Gastroesophageal sphincter (tissue), 4 donors: ENCODE measurements around the gene PCSK5. TPM values are rescaled to one million over a fixed set of nuclear protein-coding genes. Genes with fewer than 3 reads are reported as not detected.

ENCODE experiments used
- ATAC-seq: fragments of 150-250 bp; one replicate; pipeline ENCODE4 v1.9.1; 2016; ENCODE audit warnings: mild to moderate bottlenecking, moderate library complexity
- H3K27ac ChIP-seq, 4 donors: fragments of 200-600 bp; sonication (generic) in 3 of 4; 1 replicate in 3 of 4; 2 replicates in 1 of 4; pipeline ENCODE4 v1.5.1; 2016 to 2019
- H3K27me3 ChIP-seq: fragments of 200-600 bp; sonication (generic); one replicate; pipeline ENCODE4 v1.5.1; 2019
- H3K36me3 ChIP-seq, 2 donors: fragments of 200-600 bp; sonication (generic); one replicate each; pipeline ENCODE4 v1.5.1; 2019; ENCODE audit warnings: control low read depth in 1 of 2
- H3K4me1 ChIP-seq, 3 donors: fragments of 200-600 bp; sonication (generic); 1 replicate in 2 of 3; 2 replicates in 1 of 3; pipeline ENCODE4 v1.5.1; 2016 to 2019; ENCODE audit warnings: control low read depth in 2 of 3
- H3K4me3 ChIP-seq, 2 donors: fragments of 200-600 bp; sonication (generic); one replicate each; pipeline ENCODE4 v1.5.1; 2019; ENCODE audit warnings: mild to moderate bottlenecking in 1 of 2, moderate library complexity in 1 of 2
- H3K9me3 ChIP-seq, 3 donors: fragments of 200-600 bp; sonication (generic); one replicate each; pipeline ENCODE4 v1.5.1; 2017 to 2019; ENCODE audit warnings: control low read depth in 2 of 3
- CTCF ChIP-seq, 4 experiments: fragments of 200-600 bp in 2 of 4; fragments of 450-650 bp in 2 of 4; sonication (generic) in 1 of 4; IDR thresholded peaks; one replicate each; pipeline ENCODE4 v1.5.1; 2017 to 2019; ENCODE audit warnings: antibody characterized with exemption in 4 of 4, mild to moderate bottlenecking in 2 of 4, moderate library complexity in 2 of 4
- EP300 ChIP-seq: sonication (generic); formaldehyde crosslinking; IDR thresholded peaks from one replicate; pipeline ENCODE4 v1.6.1; 2017; ENCODE audit warnings: antibody characterized with exemption, mild to moderate bottlenecking
- POLR2A ChIP-seq, 2 donors: fragments of 450-650 bp; IDR thresholded peaks; one replicate each; pipeline ENCODE4 v1.6.1; 2017; ENCODE audit warnings: antibody characterized with exemption in 2 of 2, mild to moderate bottlenecking in 2 of 2, moderate library complexity in 1 of 2
- POLR2AphosphoS5 ChIP-seq: sonication (generic); formaldehyde crosslinking; IDR thresholded peaks from one replicate; pipeline ENCODE4 v1.6.1; 2017; ENCODE audit warnings: antibody characterized with exemption
- WGBS, 2 donors: methylation state at CpG; one replicate each; pipeline ENCODE4 v1.1.5; 2018; ENCODE audit warnings: low coverage in 1 of 2; 5-methylcytosine and 5-hydroxymethylcytosine counted together
- total RNA-seq, 4 donors: library from RNA; depleted of rRNA; stranded (reverse); fragments of >200 nt; gene quantifications; one replicate each; pipeline ENCODE4 v1.1.0, GENCODE V29; 2016

Gene PCSK5
- total RNA-seq, 4 donors from 2014 or later, result 20.1 to 37.3 (median 28.1) TPM

- peaks cover 0 to 52% (median 14%) of the 10 kb centered on the region in 3 donors for H3K4me1 ChIP-seq
- no peak overlapping the region for H3K4me3 ChIP-seq
- no peak for ATAC-seq
- TF ChIP-seq EP300 (no peak), POLR2AphosphoS5 (no peak), POLR2A (IDR thresholded peaks at IDR 0.05) (no peak), CTCF (IDR thresholded peaks at IDR 0.05) (no peak)
- H3K27me3 ChIP-seq, result no peaks in the 10 kb centered on the region
- H3K36me3 ChIP-seq, result no peaks in the 10 kb centered on the region
- H3K9me3 ChIP-seq, result no peaks in the 10 kb centered on the region
- 75 to 78% methylated on average over 4 to 6 of the region's 6 CpGs for WGBS, 2 donors
- H3K27ac ChIP-seq, result peak overlapping the region in 3 of 4 donors; percentile 59 to 71 (median 66)
These were observed 483.5 kb downstream of the PCSK5 start for GRCh38 chr9:76373784-76374474.

- WGBS, 2 donors, result 53 to 62% methylated on average over 7 to 9 of the region's 10 CpGs
These were observed 484.5 kb downstream of the PCSK5 start for GRCh38 chr9:76374783-76375559.

GRCh38 chr9:76377791-76378190 is 487.3 kb downstream of the PCSK5 start:
- H3K4me1 ChIP-seq, result peaks cover 0 to 30% (median 11%) of the 10 kb centered on the region in 3 donors
- TF ChIP-seq EP300 (no peak), POLR2AphosphoS5 (no peak), POLR2A (IDR thresholded peaks at IDR 0.05) (no peak), CTCF (IDR thresholded peaks at IDR 0.05) (no peak)
- H3K36me3 ChIP-seq, result peaks cover 0 to 3% of the 10 kb centered on the region in 2 donors
- H3K27ac ChIP-seq, result no peak overlapping the region
- H3K27me3 ChIP-seq, result no peaks in the 10 kb centered on the region
- H3K4me3 ChIP-seq, result no peak overlapping the region
- ATAC-seq, result no peak
- H3K9me3 ChIP-seq, result no peaks in the 10 kb centered on the region

More at GRCh38 chr9:76374783-76375559, 484.5 kb downstream of the PCSK5 start:
- Histone ChIP-seq H3K36me3 (no peaks in the 10 kb centered on the region), H3K27me3 (no peaks in the 10 kb centered on the region), H3K4me3 (no peak overlapping the region), H3K9me3 (no peaks in the 10 kb centered on the region), H3K27ac (peak overlapping the region; percentile 43 to 71 (median 62)), H3K4me1 (peaks cover 0 to 42% (median 14%) of the 10 kb centered on the region in 3 donors)
- TF ChIP-seq POLR2AphosphoS5 (peak; percentile 54), EP300 (no peak)
- ATAC-seq, result peak; percentile 90

- no peak for TF ChIP-seq CTCF (IDR thresholded peaks at IDR 0.05)
- no peak for TF ChIP-seq POLR2AphosphoS5
- no peak for TF ChIP-seq POLR2A (IDR thresholded peaks at IDR 0.05)
- TF ChIP-seq EP300, result no peak
- WGBS, 2 donors, result 78 to 92% methylated on average over 5 of the region's 6 CpGs
These were observed 488.0 kb downstream of the PCSK5 start for GRCh38 chr9:76378367-76379073.

GRCh38 chr9:76379494-76379893 is 489.0 kb downstream of the PCSK5 start:
- no peaks in the 10 kb centered on the region for H3K27me3 ChIP-seq
- peaks cover 0 to 10% of the 10 kb centered on the region in 2 donors for H3K36me3 ChIP-seq
- H3K4me1 ChIP-seq, result peaks cover 0 to 16% (median 9%) of the 10 kb centered on the region in 3 donors
- TF ChIP-seq POLR2AphosphoS5, result no peak
- no peak for TF ChIP-seq CTCF (IDR thresholded peaks at IDR 0.05)
- no peak for TF ChIP-seq POLR2A (IDR thresholded peaks at IDR 0.05)
- TF ChIP-seq EP300, result no peak
- H3K27ac ChIP-seq, result no peak overlapping the region
- 87 to 96% methylated on average over 2 of the region's 2 CpGs for WGBS, 2 donors
- no peaks in the 10 kb centered on the region for H3K9me3 ChIP-seq
- no peak for ATAC-seq
- H3K4me3 ChIP-seq, result no peak overlapping the region

More at GRCh38 chr9:76378367-76379073, 488.0 kb downstream of the PCSK5 start:
- Histone ChIP-seq H3K4me1 (peaks cover 0 to 25% (median 9%) of the 10 kb centered on the region in 3 donors), H3K27ac (no peak overlapping the region), H3K27me3 (no peaks in the 10 kb centered on the region), H3K9me3 (no peaks in the 10 kb centered on the region), H3K36me3 (peaks cover 0 to 4% of the 10 kb centered on the region in 2 donors), H3K4me3 (no peak overlapping the region)
- no peak for ATAC-seq
